ENCODE data around the gene CDK17. TPM values are rescaled to one million over a fixed set of nuclear protein-coding genes. Genes with fewer than 3 reads are reported as not detected.
A peak's percentile ranks its signal among the peaks of the same experiment; 100 is the strongest.

The CDK17 gene
- total and polyA plus RNA-seq, 9 of the 15 experiments (the other 6 are each of a cell fraction or from before 2014, with no cell fraction given): 4.8 to 39.3 (median 21.6) TPM

GRCh38 chr12:96408993-96409392 is 8.8 kb upstream of the CDK17 start:
- no peak overlapping the region for H3K9ac ChIP-seq (ENCODE audit: insufficient read depth in 1 of 2, low read depth in 2 of 2, low read length in 2 of 2)
- no peaks in the 10 kb centered on the region for H3K9me3 ChIP-seq (replicated peaks; ENCODE audit: control insufficient read depth, insufficient read depth, low read depth, low read length)
- H2AFZ ChIP-seq (ENCODE audit: low read depth, low read length): no peak overlapping the region
- BruUV-seq (replicated peaks): no TSS peak
- 64% methylated on average over 3 of the region's 3 CpGs for WGBS (ENCODE audit: insufficient coverage, low coverage, missing lambda C conversion rate)
- TF ChIP-seq PBX2 (CRISPR knock-in tag; IDR thresholded peaks at IDR 0.05; ENCODE audit: low read depth) (no peak), PBX2 (tag; conservative IDR thresholded peaks at IDR 0.05; ENCODE audit: low read depth) (peak; percentile 70), PRDM10 (IDR thresholded peaks at IDR 0.05; ENCODE audit: partially characterized antibody) (no peak), STAT5A (IDR thresholded peaks at IDR 0.05; ENCODE audit: borderline replicate concordance, low read length) (no peak)
- 0 out of 5 replicates have a peak, but pooled peaks cover 0 to 4% of the 10 kb centered on the region in 2 experiments for H3K27me3 ChIP-seq (ENCODE audit: control insufficient read depth in 2 of 2, insufficient read depth in 2 of 2, low read length in 2 of 2)
- no peaks in the 10 kb centered on the region for H3K79me2 ChIP-seq (ENCODE audit: control insufficient read depth, insufficient read depth, low read length)
- in situ Hi-C loops (cut with MboI): no loop called here
- H3K4me2 ChIP-seq (ENCODE audit: insufficient read depth, low read length): no peak overlapping the region
- DNase-seq (ENCODE audit: extremely low read depth in 1 of 4, low spot score in 3 of 4) (no peak), FAIRE-seq (no peak), ATAC-seq (no peak)
- intact Hi-C loops (cut with micrococcal nuclease): no loop called here
- ChIA-PET POLR2A (no interaction called here), CTCF (ENCODE audit: low intra/inter-chr PET ratio) (no interaction called here)
- no peak overlapping the region for H3K27ac ChIP-seq (ENCODE audit: extremely low read depth, low read depth, low read length)
- H3K9me1 ChIP-seq (ENCODE audit: control insufficient read depth, insufficient read depth, low read length): no peaks in the 10 kb centered on the region
- H4K20me1 ChIP-seq (replicated peaks; ENCODE audit: control insufficient read depth, insufficient read depth, low read length): no peaks in the 10 kb centered on the region
- no peaks in the 10 kb centered on the region for H3K36me3 ChIP-seq (ENCODE audit: control insufficient read depth, insufficient read depth, low read length)
- H3K4me1 ChIP-seq (replicated peaks in 1 of 2; ENCODE audit: control insufficient read depth in 2 of 2, insufficient read depth in 2 of 2, low read length in 2 of 2): no peaks in the 10 kb centered on the region
- H3K4me3 ChIP-seq: no peak overlapping the region

All from K562 (cell line).